H1 (cell line): ENCODE measurements around the gene MORF4L1. TPM values are rescaled to one million over a fixed set of nuclear protein-coding genes. Genes with fewer than 3 reads are reported as not detected.

Experiments
- CHD2 ChIP-seq: IDR thresholded peaks from 2 replicates; pipeline ENCODE4 v1.6.1; 2012; ENCODE audit warnings: low read length, improper control_type of control experiment
- HDAC6 ChIP-seq: IDR thresholded peaks from one replicate; pipeline ENCODE4 v1.7.1; 2012; ENCODE audit warnings: low read depth, mild to moderate bottlenecking, inconsistent platforms, low read length, moderate library complexity
- KDM1A ChIP-seq: fragments of 200-600, 300-600 bp; sonication (generic); IDR thresholded peaks from 2 replicates; pipeline ENCODE4 v1.7.1; 2016; ENCODE audit warnings: mild to moderate bottlenecking, low read length, borderline replicate concordance
- RBBP5 ChIP-seq: IDR thresholded peaks from 2 replicates; pipeline ENCODE4 v1.7.1; 2012; ENCODE audit warnings: low read depth, mild to moderate bottlenecking, inconsistent platforms, low read length, moderate library complexity, borderline replicate concordance
- polyA plus RNA-seq, 7 experiments: library from polyadenylated mRNA; depleted of rRNA in 3 of 7; stranded (reverse) in 5 of 7; unstranded in 2 of 7; fragments of >200 nt in 5 of 7; fragments of 200-250 nt in 2 of 7; gene quantifications; 1 replicate in 5 of 7; 2 replicates in 1 of 7; 4 replicates in 1 of 7; pipeline versions ENCODE4 v1.2.1 to v1.2.3, GENCODE V29; 2011 to 2013; ENCODE audit warnings: missing spikeins in 2 of 7, mixed read lengths in 2 of 7
- total RNA-seq: library from RNA; stranded (reverse); fragmentation: NEBNext Ultra II Directional; extraction: Animal tissue kit (Norgen Biotek cat#: 25700); gene quantifications from 2 replicates; pipeline ENCODE4 v1.2.1, GENCODE V29; 2021
- TF ChIP-seq, protein P1 (sequence below): fragments of 300-600 bp; sonication (generic); IDR thresholded peaks from 2 replicates; pipeline ENCODE4 v1.7.1; 2012; ENCODE audit warnings: low read length, moderate library complexity, mild to moderate bottlenecking, inconsistent platforms; ENCODE audit not compliant: insufficient replicate concordance

The MORF4L1 gene
- total and polyA plus RNA-seq, 2 of the 8 experiments (the other 6 are each of a cell fraction or from before 2014, with no cell fraction given), result 260 to 533 TPM

DNA sequence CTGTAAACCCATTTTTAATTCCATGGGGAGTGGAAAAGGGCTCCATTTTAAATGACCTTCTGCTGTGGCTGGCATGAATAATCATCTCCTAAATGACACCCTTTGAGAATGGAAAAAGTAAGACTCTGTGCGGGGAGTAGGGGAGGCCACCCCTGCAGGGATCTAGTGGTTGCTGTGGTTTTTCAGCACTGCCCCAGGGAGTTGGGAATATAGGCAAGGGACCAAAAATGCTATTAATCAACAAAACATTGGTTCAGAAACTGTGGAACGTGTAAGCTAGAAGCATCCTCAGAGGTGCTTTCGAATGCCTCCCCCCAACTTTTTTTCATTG, 31.3 kb upstream of the MORF4L1 start (continued):
- TF ChIP-seq CHD2 (no peak), RBBP5 (no peak), KDM1A (no peak), HDAC6 (no peak)
- TF ChIP-seq, protein P1, sequence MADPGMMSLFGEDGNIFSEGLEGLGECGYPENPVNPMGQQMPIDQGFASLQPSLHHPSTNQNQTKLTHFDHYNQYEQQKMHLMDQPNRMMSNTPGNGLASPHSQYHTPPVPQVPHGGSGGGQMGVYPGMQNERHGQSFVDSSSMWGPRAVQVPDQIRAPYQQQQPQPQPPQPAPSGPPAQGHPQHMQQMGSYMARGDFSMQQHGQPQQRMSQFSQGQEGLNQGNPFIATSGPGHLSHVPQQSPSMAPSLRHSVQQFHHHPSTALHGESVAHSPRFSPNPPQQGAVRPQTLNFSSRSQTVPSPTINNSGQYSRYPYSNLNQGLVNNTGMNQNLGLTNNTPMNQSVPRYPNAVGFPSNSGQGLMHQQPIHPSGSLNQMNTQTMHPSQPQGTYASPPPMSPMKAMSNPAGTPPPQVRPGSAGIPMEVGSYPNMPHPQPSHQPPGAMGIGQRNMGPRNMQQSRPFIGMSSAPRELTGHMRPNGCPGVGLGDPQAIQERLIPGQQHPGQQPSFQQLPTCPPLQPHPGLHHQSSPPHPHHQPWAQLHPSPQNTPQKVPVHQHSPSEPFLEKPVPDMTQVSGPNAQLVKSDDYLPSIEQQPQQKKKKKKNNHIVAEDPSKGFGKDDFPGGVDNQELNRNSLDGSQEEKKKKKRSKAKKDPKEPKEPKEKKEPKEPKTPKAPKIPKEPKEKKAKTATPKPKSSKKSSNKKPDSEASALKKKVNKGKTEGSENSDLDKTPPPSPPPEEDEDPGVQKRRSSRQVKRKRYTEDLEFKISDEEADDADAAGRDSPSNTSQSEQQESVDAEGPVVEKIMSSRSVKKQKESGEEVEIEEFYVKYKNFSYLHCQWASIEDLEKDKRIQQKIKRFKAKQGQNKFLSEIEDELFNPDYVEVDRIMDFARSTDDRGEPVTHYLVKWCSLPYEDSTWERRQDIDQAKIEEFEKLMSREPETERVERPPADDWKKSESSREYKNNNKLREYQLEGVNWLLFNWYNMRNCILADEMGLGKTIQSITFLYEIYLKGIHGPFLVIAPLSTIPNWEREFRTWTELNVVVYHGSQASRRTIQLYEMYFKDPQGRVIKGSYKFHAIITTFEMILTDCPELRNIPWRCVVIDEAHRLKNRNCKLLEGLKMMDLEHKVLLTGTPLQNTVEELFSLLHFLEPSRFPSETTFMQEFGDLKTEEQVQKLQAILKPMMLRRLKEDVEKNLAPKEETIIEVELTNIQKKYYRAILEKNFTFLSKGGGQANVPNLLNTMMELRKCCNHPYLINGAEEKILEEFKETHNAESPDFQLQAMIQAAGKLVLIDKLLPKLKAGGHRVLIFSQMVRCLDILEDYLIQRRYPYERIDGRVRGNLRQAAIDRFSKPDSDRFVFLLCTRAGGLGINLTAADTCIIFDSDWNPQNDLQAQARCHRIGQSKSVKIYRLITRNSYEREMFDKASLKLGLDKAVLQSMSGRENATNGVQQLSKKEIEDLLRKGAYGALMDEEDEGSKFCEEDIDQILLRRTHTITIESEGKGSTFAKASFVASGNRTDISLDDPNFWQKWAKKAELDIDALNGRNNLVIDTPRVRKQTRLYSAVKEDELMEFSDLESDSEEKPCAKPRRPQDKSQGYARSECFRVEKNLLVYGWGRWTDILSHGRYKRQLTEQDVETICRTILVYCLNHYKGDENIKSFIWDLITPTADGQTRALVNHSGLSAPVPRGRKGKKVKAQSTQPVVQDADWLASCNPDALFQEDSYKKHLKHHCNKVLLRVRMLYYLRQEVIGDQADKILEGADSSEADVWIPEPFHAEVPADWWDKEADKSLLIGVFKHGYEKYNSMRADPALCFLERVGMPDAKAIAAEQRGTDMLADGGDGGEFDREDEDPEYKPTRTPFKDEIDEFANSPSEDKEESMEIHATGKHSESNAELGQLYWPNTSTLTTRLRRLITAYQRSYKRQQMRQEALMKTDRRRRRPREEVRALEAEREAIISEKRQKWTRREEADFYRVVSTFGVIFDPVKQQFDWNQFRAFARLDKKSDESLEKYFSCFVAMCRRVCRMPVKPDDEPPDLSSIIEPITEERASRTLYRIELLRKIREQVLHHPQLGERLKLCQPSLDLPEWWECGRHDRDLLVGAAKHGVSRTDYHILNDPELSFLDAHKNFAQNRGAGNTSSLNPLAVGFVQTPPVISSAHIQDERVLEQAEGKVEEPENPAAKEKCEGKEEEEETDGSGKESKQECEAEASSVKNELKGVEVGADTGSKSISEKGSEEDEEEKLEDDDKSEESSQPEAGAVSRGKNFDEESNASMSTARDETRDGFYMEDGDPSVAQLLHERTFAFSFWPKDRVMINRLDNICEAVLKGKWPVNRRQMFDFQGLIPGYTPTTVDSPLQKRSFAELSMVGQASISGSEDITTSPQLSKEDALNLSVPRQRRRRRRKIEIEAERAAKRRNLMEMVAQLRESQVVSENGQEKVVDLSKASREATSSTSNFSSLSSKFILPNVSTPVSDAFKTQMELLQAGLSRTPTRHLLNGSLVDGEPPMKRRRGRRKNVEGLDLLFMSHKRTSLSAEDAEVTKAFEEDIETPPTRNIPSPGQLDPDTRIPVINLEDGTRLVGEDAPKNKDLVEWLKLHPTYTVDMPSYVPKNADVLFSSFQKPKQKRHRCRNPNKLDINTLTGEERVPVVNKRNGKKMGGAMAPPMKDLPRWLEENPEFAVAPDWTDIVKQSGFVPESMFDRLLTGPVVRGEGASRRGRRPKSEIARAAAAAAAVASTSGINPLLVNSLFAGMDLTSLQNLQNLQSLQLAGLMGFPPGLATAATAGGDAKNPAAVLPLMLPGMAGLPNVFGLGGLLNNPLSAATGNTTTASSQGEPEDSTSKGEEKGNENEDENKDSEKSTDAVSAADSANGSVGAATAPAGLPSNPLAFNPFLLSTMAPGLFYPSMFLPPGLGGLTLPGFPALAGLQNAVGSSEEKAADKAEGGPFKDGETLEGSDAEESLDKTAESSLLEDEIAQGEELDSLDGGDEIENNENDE, result no peak
